H1 (cell line): Measurements from ENCODE around the gene KIF20A.

Experiments used
- CBX5 ChIP-seq: fragments of 300-800, 300-1000 bp; sonication (generic); IDR thresholded peaks from 2 replicates; pipeline ENCODE4 v1.7.1; 2016; ENCODE audit warnings: antibody characterized with exemption, low read length, low read depth
- CTCF ChIP-seq, 3 experiments: IDR thresholded peaks; 1 replicate in 2 of 3; 2 replicates in 1 of 3; pipeline versions ENCODE4 v1.5.1 to v1.6.1; 2011; ENCODE audit warnings: low read length in 3 of 3, mild to moderate bottlenecking in 3 of 3, inconsistent platforms in 2 of 3, low read depth in 1 of 3, moderate library complexity in 1 of 3; ENCODE audit not compliant: insufficient read depth in 1 of 3; ENCODE audit errors: control extremely low read depth in 1 of 3
- POLR2A ChIP-seq, 2 experiments: IDR thresholded peaks; 1 replicate in 1 of 2; 2 replicates in 1 of 2; pipeline ENCODE4 v1.6.1; 2011; ENCODE audit warnings: low read depth in 2 of 2, low read length in 2 of 2, mild to moderate bottlenecking in 2 of 2; ENCODE audit errors: control extremely low read depth in 1 of 2
- POLR2AphosphoS5 ChIP-seq: IDR thresholded peaks from 2 replicates; pipeline ENCODE4 v1.6.1; 2011; ENCODE audit warnings: low read depth, low read length
- TCF12 ChIP-seq: IDR thresholded peaks from 2 replicates; pipeline ENCODE4 v1.6.1; 2011; ENCODE audit warnings: low read depth, mild to moderate bottlenecking, low read length

DNA sequence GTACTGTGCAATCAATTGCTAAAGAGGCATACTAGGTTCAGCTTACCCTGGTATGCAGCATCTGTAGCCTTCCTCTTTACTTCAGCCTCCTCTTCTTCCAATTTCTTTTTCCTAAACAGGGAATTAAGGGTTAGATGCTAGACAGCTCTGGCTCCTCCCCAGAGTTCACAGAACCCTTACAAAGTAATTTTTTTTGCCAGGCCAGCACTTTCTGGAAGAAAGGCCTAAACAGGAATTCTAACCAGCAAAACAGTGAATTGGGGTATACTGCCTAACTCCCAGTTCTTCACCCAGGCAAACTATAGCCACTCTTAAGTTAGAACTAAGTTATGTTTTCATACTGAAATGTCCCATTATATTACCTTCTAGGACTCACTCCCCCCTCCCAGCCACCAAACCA lies 8.6 kb upstream of the KIF20A start:
- TF ChIP-seq CTCF (IDR thresholded peaks at IDR 0.05; ENCODE audit: control extremely low read depth in 1 of 3, insufficient read depth in 1 of 3, low read depth in 1 of 3, low read length in 3 of 3) (no peak), POLR2A (IDR thresholded peaks at IDR 0.05; ENCODE audit: control extremely low read depth in 1 of 2, low read depth in 2 of 2, low read length in 2 of 2) (no peak), POLR2AphosphoS5 (no peak), TCF12 (no peak), CBX5 (no peak)
